HEK293T (cell line): ENCODE results near the gene AQP12A.

Source experiments
- CTCF ChIA-PET: fragments of 350-600 bp; formaldehyde crosslinking; extraction: SDS; loops from one replicate; lab custom pipeline; 2021; ENCODE audit warnings: antibody characterized with exemption, inconsistent platforms; lab: Yijun Ruan, JAX
- POLR2A ChIA-PET: fragments of 350-600 bp; formaldehyde crosslinking; extraction: SDS; loops from one replicate; lab custom pipeline; 2020; ENCODE audit warnings: antibody characterized with exemption, inconsistent platforms; lab: Yijun Ruan, JAX
- DNase-seq: peaks from one replicate; pipeline ENCODE4 v3.0.0; 2012; ENCODE audit warnings: mixed read lengths; ENCODE audit errors: extremely low spot score
- ARNT ChIP-seq: fragments of 450-650 bp; IDR thresholded peaks from 2 replicates; pipeline ENCODE4 v1.6.1; 2017; ENCODE audit warnings: mild to moderate bottlenecking
- BHLHE40 ChIP-seq: fragments of 450-650 bp; IDR thresholded peaks from 2 replicates; pipeline ENCODE4 v1.6.1; 2016; ENCODE audit warnings: mild to moderate bottlenecking, moderate library complexity, borderline replicate concordance
- CTBP1 ChIP-seq: fragments of 450-650 bp; IDR thresholded peaks from 2 replicates; pipeline ENCODE4 v1.6.1; 2016; ENCODE audit warnings: borderline replicate concordance
- ELF4 ChIP-seq: fragments of 450-650 bp; IDR thresholded peaks from 2 replicates; pipeline ENCODE4 v1.6.1; 2017; ENCODE audit warnings: antibody characterized with exemption
- FOXA1 ChIP-seq: fragments of 450-650 bp; IDR thresholded peaks from 2 replicates; pipeline ENCODE4 v1.6.1; 2016; ENCODE audit warnings: mild to moderate bottlenecking
- FOXK2 ChIP-seq: fragments of 450-650 bp; IDR thresholded peaks from 2 replicates; pipeline ENCODE4 v1.6.1; 2016; ENCODE audit warnings: mild to moderate bottlenecking
- FOXM1 ChIP-seq: fragments of 450-650 bp; IDR thresholded peaks from 2 replicates; pipeline ENCODE4 v1.6.1; 2017; ENCODE audit warnings: mild to moderate bottlenecking, borderline replicate concordance
- HDGF ChIP-seq: fragments of 450-650 bp; IDR thresholded peaks from 2 replicates; pipeline ENCODE4 v1.6.1; 2017; ENCODE audit warnings: antibody characterized with exemption, borderline replicate concordance
- L3MBTL2 ChIP-seq: fragments of 450-650 bp; conservative IDR thresholded peaks from 2 replicates; pipeline ENCODE4 v1.6.1; 2016; ENCODE audit warnings: mild to moderate bottlenecking
- LEF1 ChIP-seq: fragments of 450-650 bp; IDR thresholded peaks from 2 replicates; pipeline ENCODE4 v1.6.1; 2017; ENCODE audit warnings: mild to moderate bottlenecking, borderline replicate concordance
- NFRKB ChIP-seq: fragments of 450-650 bp; IDR thresholded peaks from 2 replicates; pipeline ENCODE4 v1.6.1; 2016; ENCODE audit warnings: mild to moderate bottlenecking, moderate library complexity
- PKNOX1 ChIP-seq: fragments of 450-650 bp; IDR thresholded peaks from 2 replicates; pipeline ENCODE4 v1.6.1; 2016
- SP1 ChIP-seq: fragments of 450-650 bp; IDR thresholded peaks from 2 replicates; pipeline ENCODE4 v1.6.1; 2017
- SUZ12 ChIP-seq: fragments of 450-650 bp; IDR thresholded peaks from 2 replicates; pipeline ENCODE4 v1.6.1; 2016; ENCODE audit warnings: mild to moderate bottlenecking
- TARDBP ChIP-seq: fragments of 450-650 bp; IDR thresholded peaks from 2 replicates; pipeline ENCODE4 v1.6.1; 2016
- ZNF384 ChIP-seq: fragments of 450-650 bp; IDR thresholded peaks from 2 replicates; pipeline ENCODE4 v1.6.1; 2016

AQP12A gene

GRCh38 chr2:240663546-240664190 lies 28.0 kb upstream of the AQP12A start:
- ChIA-PET CTCF (no interaction called here), POLR2A (no interaction called here)
- no peak for TF ChIP-seq PKNOX1
- TF ChIP-seq HDGF = no peak
- no peak for TF ChIP-seq L3MBTL2
- TF ChIP-seq TARDBP = no peak
- TF ChIP-seq ARNT = no peak
- TF ChIP-seq SP1 = no peak
- TF ChIP-seq ELF4 = no peak
- TF ChIP-seq CTBP1 = no peak
- TF ChIP-seq SUZ12 = no peak
- no peak for TF ChIP-seq NFRKB
- TF ChIP-seq FOXM1 = no peak
- no peak for TF ChIP-seq FOXA1
- TF ChIP-seq FOXK2 = no peak
- TF ChIP-seq BHLHE40 = no peak
- no peak for TF ChIP-seq ZNF384
- TF ChIP-seq LEF1 = no peak
- DNase-seq = no peak

GRCh38 chr2:240664622-240665021 lies 27.0 kb upstream of the AQP12A start:
- no peak for DNase-seq
- TF ChIP-seq CTBP1 = no peak
- TF ChIP-seq ELF4 = no peak
- no peak for TF ChIP-seq SUZ12
- TF ChIP-seq L3MBTL2 = no peak
- TF ChIP-seq ZNF384 = no peak
- TF ChIP-seq BHLHE40 = no peak
- TF ChIP-seq TARDBP = no peak
- no peak for TF ChIP-seq PKNOX1
- no peak for TF ChIP-seq FOXM1
- TF ChIP-seq NFRKB = no peak
- no peak for TF ChIP-seq FOXA1
- no peak for TF ChIP-seq ARNT
- TF ChIP-seq LEF1 = no peak
- TF ChIP-seq FOXK2 = no peak
- TF ChIP-seq HDGF = no peak
- TF ChIP-seq SP1 = no peak
- ChIA-PET CTCF (no interaction called here), POLR2A (no interaction called here)

GRCh38 chr2:240670402-240670801 lies 21.3 kb upstream of the AQP12A start:
- DNase-seq = no peak
- CTCF ChIA-PET = no interaction called here
- POLR2A ChIA-PET = no interaction called here
- no peak for TF ChIP-seq ARNT
- no peak for TF ChIP-seq ZNF384
- no peak for TF ChIP-seq L3MBTL2
- TF ChIP-seq SUZ12 = no peak
- TF ChIP-seq CTBP1 = no peak
- TF ChIP-seq SP1 = no peak
- TF ChIP-seq FOXM1 = no peak
- TF ChIP-seq TARDBP = no peak
- TF ChIP-seq LEF1 = no peak
- no peak for TF ChIP-seq NFRKB
- no peak for TF ChIP-seq HDGF
- TF ChIP-seq PKNOX1 = no peak
- no peak for TF ChIP-seq FOXA1

GRCh38 chr2:240670950-240671349 lies 20.7 kb upstream of the AQP12A start:
- no peak for DNase-seq
- CTCF ChIA-PET = no interaction called here

GRCh38 chr2:240672076-240672700 lies 19.5 kb upstream of the AQP12A start:
- TF ChIP-seq CTBP1 (no peak), L3MBTL2 (no peak), PKNOX1 (no peak), TARDBP (no peak), ARNT (no peak), SP1 (no peak), ELF4 (no peak), NFRKB (no peak), LEF1 (no peak)
- DNase-seq = no peak
- ChIA-PET CTCF (no interaction called here), POLR2A (no interaction called here)

More at GRCh38 chr2:240670950-240671349, 20.7 kb upstream of the AQP12A start:
- POLR2A ChIA-PET = no interaction called here
- no peak for TF ChIP-seq FOXM1
- TF ChIP-seq PKNOX1 = no peak
- TF ChIP-seq LEF1 = no peak
- no peak for TF ChIP-seq FOXA1
- TF ChIP-seq TARDBP = no peak
- TF ChIP-seq BHLHE40 = no peak
- TF ChIP-seq FOXK2 = no peak
- TF ChIP-seq L3MBTL2 = no peak
- TF ChIP-seq SUZ12 = no peak
- no peak for TF ChIP-seq ZNF384
- no peak for TF ChIP-seq HDGF
- TF ChIP-seq ELF4 = no peak
- no peak for TF ChIP-seq SP1
- TF ChIP-seq NFRKB = no peak
- no peak for TF ChIP-seq CTBP1
- TF ChIP-seq ARNT = no peak
